Measurements from ENCODE around the gene FBXO39. TPM values are rescaled to one million over a fixed set of nuclear protein-coding genes. Genes with fewer than 3 reads are reported as not detected.
A peak's percentile ranks its signal among the peaks of the same experiment; 100 is the strongest.
"Not testable (repeated sequence)": the region's sequence is repeated elsewhere in the genome, so short reads cannot be mapped to it uniquely, and the experiment has no call there.

Gene FBXO39
- total RNA-seq, 4 donors from 2014 or later: 0.20 to 0.21 TPM; not detected in 2

DNA sequence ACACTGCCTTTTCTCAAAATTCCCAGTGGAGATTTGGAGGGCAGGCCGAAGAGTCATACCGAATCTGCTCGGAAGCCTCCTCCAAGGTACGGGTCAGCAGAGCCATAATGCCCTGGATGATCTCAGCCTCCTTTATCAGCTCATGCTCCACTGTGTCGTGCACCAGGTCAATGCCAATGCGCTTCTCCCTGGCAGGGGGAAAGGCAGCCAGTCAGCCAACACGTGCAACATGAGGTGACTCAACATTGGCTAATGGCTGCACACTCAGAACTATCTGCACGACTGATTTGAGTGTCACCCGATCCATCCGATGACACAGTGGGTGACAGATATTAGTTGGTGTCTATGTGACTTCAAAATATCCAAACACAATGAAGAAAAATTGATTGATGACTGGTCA lies 39.8 kb downstream of the FBXO39 start:
- DNase-seq (ENCODE audit: low spot score in 2 of 2): no peak
- Histone ChIP-seq H3K36me3 (no peaks in the 10 kb centered on the region), H3K27ac (no peak overlapping the region), H3K9me3 (peaks cover 0 to 15% (median 0%) of the 10 kb centered on the region in 4 donors), H3K4me1 (no peaks in the 10 kb centered on the region), H3K4me3 (no peak overlapping the region), H3K27me3 (no peaks in the 10 kb centered on the region)
- WGBS, 2 donors: 85 to 88% methylated on average over 10 of the region's 10 CpGs
- TF ChIP-seq EP300 (IDR thresholded peaks at IDR 0.05): no peak

DNA sequence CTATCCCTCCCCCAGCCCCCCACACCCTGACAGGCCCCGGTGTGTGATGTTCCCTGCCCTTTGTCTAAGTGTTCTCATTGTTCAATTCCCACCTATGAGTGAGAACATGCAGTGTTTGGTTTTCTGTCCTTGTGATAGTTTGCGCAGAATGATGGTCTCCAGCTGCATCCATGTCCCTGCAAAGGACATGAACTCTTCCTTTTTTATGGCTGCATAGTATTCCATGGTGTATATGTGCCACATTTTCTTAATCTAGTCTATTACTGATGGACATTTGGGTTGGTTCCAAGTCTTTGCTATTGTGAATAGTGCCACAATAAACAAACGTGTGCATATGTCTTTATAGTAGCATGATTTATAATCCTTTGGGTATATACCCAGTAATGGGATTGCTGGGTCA lies 40.4 kb downstream of the FBXO39 start:
- not testable (repeated sequence) for H3K27me3 ChIP-seq; H3K4me3 ChIP-seq; DNase-seq (ENCODE audit: low spot score in 2 of 2); H3K27ac ChIP-seq; H3K4me1 ChIP-seq; H3K36me3 ChIP-seq
- peaks cover 0 to 16% (median 0%) of the 10 kb centered on the region in 4 donors for H3K9me3 ChIP-seq
- WGBS, 2 donors: 80 to 84% methylated on average over 3 of the region's 3 CpGs

DNA sequence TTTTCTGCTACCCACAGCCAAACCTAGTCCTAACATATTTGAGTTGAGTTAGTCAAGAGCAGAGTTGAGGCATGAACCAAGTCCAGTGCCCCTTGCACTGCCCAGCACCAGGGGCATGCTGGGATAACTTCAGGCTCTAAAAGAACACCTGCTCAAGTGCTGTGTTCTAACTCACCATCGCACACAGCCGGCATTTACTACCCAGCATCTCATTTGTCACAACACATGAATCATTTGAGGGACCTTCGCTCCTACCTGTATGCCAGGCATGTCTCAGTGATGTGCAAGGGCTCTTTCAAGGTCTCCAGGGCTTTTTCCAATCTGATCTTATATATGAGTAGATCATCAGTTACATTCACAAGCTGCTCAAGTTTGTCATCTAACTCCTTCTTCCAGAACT lies 42.9 kb downstream of the FBXO39 start:
- Histone ChIP-seq H3K9me3 (peaks cover 0 to 14% (median 0%) of the 10 kb centered on the region in 4 donors), H3K27ac (no peak overlapping the region), H3K27me3 (no peaks in the 10 kb centered on the region), H3K4me3 (no peak overlapping the region), H3K4me1 (no peaks in the 10 kb centered on the region), H3K36me3 (no peaks in the 10 kb centered on the region)
- no peak for DNase-seq (ENCODE audit: low spot score in 2 of 2)
- TF ChIP-seq EP300 (IDR thresholded peaks at IDR 0.05): no peak
- TF ChIP-seq, protein P1, sequence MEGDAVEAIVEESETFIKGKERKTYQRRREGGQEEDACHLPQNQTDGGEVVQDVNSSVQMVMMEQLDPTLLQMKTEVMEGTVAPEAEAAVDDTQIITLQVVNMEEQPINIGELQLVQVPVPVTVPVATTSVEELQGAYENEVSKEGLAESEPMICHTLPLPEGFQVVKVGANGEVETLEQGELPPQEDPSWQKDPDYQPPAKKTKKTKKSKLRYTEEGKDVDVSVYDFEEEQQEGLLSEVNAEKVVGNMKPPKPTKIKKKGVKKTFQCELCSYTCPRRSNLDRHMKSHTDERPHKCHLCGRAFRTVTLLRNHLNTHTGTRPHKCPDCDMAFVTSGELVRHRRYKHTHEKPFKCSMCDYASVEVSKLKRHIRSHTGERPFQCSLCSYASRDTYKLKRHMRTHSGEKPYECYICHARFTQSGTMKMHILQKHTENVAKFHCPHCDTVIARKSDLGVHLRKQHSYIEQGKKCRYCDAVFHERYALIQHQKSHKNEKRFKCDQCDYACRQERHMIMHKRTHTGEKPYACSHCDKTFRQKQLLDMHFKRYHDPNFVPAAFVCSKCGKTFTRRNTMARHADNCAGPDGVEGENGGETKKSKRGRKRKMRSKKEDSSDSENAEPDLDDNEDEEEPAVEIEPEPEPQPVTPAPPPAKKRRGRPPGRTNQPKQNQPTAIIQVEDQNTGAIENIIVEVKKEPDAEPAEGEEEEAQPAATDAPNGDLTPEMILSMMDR (IDR thresholded peaks at IDR 0.05): no peak
- TF ChIP-seq POLR2A (IDR thresholded peaks at IDR 0.05): no peak
- WGBS, 2 donors: 90 to 94% methylated on average over 3 of the region's 3 CpGs

DNA sequence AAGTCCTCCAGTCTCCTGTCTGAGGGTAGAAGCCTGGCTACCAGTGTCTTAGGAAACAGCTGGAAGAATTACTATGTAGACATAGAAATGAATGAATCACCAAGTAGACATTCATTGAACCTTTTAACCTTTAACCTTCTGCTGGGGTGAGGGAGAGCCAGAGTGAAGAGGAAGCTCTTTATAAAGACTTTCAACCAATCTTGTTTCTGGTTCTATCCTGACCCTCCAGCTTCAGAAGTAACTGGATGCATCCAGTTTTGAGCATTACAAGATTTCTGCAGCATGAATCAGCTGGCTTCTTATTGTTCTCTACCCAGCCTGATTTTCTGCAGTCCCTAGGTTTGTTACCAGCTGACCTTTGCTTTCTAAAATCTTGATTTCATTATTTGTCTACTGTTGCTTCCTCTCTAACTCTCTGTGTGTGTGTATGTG lies 47.0 kb downstream of the FBXO39 start:
- no peaks in the 10 kb centered on the region for H3K36me3 ChIP-seq
- TF ChIP-seq, protein P1 (IDR thresholded peaks at IDR 0.05): no peak
- TF ChIP-seq POLR2A (IDR thresholded peaks at IDR 0.05) (no peak), EP300 (IDR thresholded peaks at IDR 0.05) (no peak)
- H3K27me3 ChIP-seq: peaks cover 0 to 4% of the 10 kb centered on the region in 2 donors
- H3K9me3 ChIP-seq: peaks cover 0 to 11% (median 0%) of the 10 kb centered on the region in 4 donors
- no peaks in the 10 kb centered on the region for H3K4me1 ChIP-seq
- no peak overlapping the region for H3K27ac ChIP-seq
- DNase-seq (ENCODE audit: low spot score in 2 of 2): no peak
- H3K4me3 ChIP-seq: no peak overlapping the region

DNA sequence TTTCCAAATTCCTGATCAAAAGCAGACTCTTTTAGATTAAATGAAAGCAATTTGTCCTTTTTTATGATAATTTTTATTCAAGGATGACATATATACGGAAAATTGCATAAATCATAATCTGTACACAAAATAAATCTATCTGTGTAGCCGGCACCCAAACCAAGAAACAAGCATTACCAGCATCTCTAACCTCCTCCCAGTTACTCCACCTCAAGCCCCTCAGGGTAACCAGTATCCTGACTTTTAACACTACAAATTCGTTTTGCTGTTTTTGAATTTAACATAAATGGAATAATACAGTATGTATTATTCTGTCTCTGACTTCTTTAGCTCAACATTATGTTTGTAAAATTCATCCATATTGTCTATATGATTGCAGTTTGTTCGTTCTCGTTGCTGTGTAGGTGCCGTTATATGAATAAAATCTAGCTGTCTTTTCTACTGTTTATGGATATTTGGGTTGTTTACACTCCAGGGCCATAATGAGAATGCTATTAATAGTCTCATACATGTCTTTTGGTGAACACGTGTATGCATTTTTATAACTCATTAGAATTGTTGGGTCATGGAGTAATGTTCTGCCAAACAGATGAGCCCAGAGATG lies 54.5 kb downstream of the FBXO39 start:
- Histone ChIP-seq H3K27me3 (peaks cover 0 to 48% of the 10 kb centered on the region in 2 donors), H3K27ac (no peak overlapping the region), H3K9me3 (no peaks in the 10 kb centered on the region), H3K36me3 (no peaks in the 10 kb centered on the region), H3K4me1 (no peaks in the 10 kb centered on the region), H3K4me3 (no peak overlapping the region)
- WGBS, 2 donors: 67 to 69% methylated on average over 7 of the region's 7 CpGs
- no peak for DNase-seq (ENCODE audit: low spot score in 2 of 2)
- TF ChIP-seq EP300 (IDR thresholded peaks at IDR 0.05) (no peak), POLR2A (IDR thresholded peaks at IDR 0.05) (no peak)
- TF ChIP-seq, protein P1 (IDR thresholded peaks at IDR 0.05): no peak

DNA sequence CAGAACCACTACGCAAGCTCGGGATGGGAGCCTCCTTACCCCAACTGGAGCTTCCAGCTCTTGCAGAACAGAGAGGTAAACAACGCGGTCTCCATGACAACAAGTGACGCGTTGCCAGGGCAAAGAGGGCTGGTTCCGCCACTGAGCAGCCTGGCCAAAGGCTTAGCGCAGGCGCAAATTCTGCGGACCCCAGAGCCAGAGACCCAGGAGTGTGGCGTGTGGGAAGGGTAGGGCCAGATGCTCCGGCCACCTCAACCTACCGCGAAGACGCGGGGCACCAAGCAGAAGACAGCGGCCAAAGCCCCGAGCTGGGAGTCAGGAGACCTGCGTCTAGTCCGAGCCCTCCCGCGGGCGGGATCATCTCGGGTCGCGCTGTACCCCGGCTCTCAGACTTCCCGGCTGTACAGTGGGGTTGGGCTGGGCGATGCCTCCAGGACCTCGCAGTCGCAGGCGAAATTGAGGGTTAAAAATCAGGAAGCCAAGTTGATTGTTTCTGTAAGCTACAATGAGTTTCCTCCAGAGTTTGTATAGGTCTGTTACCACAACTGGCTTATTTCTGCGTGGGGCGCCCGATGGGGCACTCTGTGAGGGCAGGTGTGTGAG lies 55.7 kb downstream of the FBXO39 start, which contains the start of gene TEKT1:
Gene TEKT1 (minus strand): TSS at position 69 of the 603 bp plus-strand sequence. CDS start 1,353 bp downstream, outside the sequence.
- TF ChIP-seq POLR2A (IDR thresholded peaks at IDR 0.05) (no peak), EP300 (IDR thresholded peaks at IDR 0.05) (no peak)
- TF ChIP-seq, protein P1 (IDR thresholded peaks at IDR 0.05): no peak
- Histone ChIP-seq H3K36me3 (no peaks in the 10 kb centered on the region), H3K9me3 (no peaks in the 10 kb centered on the region), H3K4me3 (peak within 1 kb of the TSS in 3 of 4 donors; percentile 7 to 32 (median 16)), H3K27ac (no peak within 1 kb of the TSS), H3K27me3 (peaks cover 0 to 57% of the 10 kb centered on the region in 2 donors), H3K4me1 (no peaks in the 10 kb centered on the region)
- 4 to 7% methylated on average over 16 to 32 of the region's 35 CpGs for WGBS, 2 donors
- peak; percentile 33 to 57 for DNase-seq (ENCODE audit: low spot score in 2 of 2)

Measured in tibial nerve (tissue), 4 donors.